Activated naive CD4-positive, alpha-beta T cell treated with Interleukin-2 at 50 U/mL for 16 hours (primary cell): ENCODE data around the gene C1orf35.

Experiments
- DNase-seq: peaks from one replicate; pipeline ENCODE4 v3.0.0-alpha.2; 2020

The C1orf35 gene

DNA sequence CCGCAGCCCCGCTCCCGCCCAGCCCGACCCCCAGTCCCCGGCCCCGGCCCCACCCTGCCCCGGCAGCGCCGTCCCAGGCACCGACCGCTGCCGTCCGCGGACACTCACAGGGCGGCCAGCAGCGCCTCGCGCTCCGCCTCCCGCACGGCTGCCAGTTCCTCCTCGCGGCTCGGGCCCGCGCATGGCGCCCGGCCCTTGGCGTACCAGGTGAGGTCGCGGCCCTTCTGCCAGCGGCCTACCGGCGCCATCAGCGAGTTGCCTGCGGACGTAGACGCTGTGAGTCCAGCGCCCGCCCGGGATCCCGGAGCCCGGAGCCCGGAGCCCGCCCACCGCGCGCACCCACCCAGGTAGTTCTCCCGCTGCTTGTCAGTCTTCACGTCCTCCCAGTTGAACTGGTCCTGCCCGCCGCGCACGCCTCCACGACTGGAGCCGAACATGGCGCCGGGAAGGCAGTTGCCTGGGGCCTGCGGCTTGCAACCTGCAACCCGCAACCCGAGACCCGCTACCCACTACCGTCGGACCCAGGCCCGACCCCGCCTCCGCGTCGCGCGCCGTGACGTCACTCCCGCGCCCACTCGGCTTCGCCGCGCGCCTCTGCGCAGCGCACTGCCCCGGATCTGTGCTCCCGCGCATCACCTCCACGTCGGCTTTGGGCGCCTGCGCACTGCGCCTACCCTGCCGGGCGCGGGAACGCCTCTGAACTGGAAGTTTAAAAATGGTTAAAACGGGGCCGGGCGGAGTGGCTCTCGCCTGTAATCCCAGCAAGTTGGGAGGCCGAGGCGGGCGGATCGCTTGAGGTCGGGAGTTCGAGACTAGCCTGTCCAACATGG lies at the start of gene C1orf35:
Gene C1orf35, minus strand, starts transcription at position 535 of the 830 bp plus-strand sequence. Its CDS starts 98 bp downstream, at position 437.
- DNase-seq: peak; percentile 95

DNA sequence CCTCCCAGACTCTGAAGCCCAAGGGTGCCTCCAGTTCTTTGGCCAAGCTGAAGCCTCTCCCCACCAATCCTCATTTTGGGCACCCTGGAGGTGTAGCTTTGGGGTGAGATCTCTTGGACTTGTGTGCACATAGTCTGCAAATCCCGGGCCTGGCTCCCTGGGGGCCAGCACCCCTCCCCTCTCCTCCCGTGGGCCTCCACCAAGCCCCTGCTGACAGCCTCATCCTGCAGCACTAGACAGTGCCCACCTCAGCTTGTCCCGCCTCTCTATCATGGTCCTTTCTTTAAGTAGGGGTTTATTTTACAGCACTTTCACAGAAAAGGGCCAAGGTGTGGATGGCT lies 49.8 kb upstream of the C1orf35 start:
- no peak for DNase-seq

DNA sequence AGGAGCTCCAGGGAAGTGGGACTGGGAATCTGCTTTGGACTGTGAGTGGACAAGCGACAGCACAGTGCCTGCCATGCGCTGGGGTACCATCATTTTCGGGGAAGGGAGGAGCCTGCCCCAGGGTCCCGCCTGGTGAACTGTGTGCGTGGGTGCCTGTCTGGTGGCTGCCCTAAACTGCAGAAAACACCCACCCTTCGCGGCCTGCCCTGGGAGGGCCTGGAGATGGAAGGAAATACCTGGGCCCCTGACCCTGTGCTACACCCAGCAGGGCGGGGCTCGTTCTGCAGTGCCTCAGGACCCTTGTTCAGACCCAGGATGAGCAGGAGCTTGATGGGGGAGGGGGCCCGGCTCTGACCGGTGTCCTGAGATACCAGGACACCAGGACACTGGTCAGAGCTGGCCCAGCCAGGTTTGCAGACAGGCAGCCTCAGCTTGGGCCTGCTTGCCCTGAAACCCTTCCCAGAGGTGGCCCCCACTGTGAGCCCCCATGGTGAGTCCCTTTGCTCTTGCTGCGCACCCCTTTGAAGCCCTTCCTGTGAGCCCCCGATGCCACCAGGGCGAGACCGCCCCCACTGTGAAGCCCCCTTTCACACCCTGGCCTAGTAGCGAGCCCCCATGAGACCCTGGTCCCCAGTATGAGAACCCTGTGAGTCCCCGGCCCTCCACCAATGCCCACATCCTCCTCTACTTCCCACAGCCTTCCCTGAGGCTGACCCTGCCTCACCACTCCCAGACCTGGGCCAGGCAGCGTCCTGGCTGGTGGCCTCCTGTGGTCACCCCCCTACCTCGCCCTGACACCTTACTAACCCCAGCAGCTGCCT lies 49.2 kb upstream of the C1orf35 start:
- DNase-seq: no peak

DNA sequence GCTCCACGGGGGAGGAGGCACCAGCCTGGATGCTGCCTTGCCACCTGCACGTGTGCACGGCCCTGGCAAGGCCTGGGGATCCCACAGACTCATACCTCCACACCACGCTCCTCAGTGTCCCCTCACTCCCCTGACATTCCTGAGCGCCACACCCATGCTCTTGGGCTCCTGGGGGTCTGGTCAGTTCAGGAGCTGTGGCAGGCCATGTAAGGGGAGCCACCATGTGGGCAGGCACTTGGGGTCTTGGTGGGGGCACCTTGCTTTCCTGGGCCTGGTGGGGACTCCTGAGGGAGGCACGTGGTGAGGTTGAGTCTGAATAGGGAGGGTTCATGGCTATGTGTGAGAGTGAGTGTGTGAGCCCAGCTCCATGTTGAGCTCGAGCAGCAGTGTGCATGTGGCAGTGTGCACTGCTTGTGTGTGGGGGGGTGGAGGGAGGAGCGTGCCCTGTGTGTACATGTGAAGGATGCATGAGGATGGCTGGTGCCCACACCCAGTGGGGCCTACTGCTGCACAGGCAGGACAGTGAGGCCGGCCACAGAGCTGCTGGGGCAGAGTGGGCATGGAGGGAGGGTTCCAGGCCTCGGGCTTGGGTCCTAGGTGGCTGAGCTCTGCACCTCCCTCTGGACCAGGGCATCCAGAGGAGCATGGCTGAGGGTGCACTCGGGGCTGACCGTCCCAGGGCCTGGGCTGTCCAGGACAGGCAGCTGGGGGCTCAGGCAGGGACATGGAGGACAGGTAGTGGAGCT lies 48.2 kb upstream of the C1orf35 start:
- DNase-seq: no peak

DNA sequence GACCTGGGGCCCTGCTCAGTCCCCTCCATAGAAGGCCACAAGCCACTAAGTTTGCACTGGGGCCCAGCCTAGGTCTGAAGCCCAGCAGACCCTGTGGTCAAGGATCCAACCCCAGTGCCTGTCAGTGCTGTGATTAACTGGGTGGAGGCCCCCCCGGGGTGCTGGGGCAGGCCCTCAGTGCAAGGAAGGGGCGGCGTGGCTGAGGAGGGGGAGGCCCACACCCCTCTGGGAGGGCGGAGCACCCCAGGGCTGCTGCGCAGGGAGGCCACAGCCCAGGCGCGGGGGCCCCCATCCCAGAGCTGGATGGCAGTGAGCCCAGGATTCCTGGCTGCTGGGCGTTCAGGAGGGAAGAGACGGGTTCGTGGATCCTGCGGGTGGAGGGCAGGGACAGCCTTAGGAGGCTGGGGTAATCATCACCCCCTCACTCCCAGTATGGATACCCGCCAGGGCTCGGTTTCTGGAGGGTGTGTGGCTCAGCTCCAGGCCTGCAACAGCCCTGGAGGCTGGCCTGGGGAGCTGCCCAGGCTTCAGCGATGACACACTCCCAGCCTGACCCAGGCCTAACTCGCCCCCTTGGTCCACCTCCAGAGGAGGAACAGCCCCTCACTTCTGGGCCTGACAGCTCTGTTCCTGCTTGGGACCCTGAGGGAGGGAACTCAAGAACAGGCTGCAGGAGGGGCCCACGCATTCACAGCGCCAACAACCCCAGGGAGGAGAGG lies 47.5 kb upstream of the C1orf35 start:
- no peak for DNase-seq

DNA sequence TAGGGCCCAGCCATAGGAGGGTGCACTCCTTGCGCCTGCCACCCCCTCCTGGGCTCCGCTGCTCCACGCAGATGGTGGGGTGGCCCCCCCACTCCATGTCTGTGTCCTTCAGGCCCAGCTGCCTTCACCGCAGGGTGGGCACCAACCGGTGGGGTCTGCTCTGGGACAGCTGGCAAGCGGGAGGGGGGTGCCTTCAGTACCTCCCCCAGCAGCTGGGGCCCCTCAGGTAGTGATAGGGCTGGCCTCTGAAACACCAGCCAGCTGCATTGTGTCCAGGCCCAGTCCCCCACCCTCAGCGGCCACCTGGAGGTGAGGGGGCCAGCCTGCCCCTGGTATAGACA lies 47.0 kb upstream of the C1orf35 start:
- DNase-seq: no peak

DNA sequence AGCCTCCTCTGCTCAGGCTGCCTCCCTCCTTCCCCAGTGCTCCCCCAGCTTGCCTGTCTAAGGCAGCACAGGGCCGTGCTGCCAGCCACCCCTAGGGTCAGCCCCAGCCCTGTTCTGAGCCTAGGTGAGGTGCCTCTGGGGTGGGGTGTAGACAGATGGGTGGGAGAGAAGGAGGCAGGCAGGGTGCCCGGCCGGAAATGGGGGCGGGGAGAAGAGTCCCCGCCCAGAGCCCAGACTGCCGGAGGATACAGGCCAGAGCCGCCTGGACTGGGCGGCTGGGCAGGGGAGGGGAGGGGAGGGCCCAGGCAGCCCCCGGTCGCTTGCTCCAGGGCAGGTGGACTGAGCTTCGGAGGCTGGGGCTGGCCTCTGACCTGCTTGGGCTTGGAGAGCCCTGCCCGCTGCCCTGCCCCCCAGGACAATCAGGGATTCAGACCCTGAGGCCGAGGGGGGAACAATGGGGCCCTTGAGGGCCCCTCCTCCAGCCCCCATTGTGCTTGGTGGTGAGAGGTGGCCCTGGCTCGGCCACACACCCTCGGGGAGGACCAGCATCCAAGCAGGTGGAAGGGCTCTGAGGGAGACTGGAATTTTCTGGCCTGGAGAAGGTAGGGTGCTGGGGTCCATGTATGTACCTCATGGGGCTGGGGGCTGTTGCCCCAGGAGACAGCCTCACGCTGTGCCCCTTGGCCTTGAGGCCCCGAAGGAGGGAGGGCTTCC lies 46.4 kb upstream of the C1orf35 start, which contains the start of gene GJC2:
Gene GJC2, plus strand, starts transcription at position 525 of the 714 bp plus-strand sequence. CDS start 7,829 bp downstream, outside the sequence.
- no peak for DNase-seq

DNA sequence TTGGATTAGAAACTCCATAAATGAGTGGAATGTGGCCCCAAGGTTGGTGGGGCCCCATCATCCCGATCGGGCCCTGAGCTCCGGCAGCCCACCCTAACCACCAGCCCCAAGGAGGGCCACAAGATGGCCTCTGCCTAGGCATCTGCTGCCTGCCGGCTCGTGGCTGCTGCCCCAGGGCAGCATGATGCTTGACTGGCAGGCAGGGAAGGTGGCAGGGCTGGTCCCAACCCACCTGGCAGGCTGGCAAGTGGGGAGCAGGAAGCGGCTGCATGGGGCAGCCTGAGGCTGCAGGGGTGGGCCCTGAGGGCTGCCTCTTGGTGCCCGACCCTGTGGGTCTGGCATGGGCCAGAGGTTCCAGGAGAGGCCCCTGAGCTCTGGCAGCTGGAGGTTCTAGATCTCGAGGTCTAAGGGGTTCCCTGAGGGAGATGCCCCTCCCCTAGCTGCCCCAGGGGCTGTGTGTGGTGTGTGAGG lies 45.8 kb upstream of the C1orf35 start:
- no peak for DNase-seq

DNA sequence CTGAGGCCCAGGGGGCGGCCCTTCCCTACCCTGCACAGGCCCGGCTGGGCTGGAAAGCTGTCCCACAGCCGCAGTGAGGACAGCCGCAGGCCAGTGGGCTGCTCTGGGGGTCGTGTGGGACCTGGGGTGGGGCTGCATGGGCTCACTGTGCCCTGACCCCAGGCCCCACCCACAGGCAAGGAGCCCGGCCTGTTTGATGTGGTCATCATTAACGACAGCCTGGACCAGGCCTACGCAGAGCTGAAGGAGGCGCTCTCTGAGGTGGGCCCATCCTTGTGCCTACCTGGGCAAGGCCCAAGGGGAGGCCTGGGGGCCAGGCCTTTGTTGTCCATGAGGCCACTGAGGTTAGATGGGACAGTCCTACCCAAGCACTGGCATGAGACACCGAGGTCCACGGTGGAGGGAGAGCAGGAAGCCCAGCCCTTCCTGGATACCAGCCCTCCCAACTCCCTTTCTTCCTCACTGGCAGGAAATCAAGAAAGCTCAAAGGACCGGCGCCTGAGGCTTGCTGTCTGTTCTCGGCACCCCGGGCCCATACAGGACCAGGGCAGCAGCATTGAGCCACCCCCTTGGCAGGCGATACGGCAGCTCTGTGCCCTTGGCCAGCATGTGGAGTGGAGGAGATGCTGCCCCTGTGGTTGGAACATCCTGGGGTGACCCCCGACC lies 45.2 kb upstream of the C1orf35 start:
- no peak for DNase-seq

DNA sequence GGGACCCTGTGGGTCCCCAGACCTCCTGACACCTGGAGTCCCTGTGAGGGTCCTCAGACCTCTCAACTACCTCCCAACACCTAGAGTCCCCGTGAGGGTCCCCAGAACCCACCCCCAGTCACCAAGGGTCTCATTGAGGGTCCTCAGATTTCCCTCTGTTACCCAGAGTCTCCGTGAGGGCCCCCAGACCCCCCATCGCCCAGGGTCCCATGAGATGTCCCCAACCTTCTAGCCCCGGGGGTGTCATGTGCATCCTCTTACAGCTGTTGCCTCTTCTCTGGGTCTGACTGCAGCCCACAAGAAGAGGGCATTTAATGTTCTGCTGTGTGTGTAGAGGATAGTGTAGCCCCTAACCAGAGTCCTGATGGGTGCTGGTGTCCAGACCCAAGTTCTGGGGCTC lies 44.6 kb upstream of the C1orf35 start:
- DNase-seq: no peak

DNA sequence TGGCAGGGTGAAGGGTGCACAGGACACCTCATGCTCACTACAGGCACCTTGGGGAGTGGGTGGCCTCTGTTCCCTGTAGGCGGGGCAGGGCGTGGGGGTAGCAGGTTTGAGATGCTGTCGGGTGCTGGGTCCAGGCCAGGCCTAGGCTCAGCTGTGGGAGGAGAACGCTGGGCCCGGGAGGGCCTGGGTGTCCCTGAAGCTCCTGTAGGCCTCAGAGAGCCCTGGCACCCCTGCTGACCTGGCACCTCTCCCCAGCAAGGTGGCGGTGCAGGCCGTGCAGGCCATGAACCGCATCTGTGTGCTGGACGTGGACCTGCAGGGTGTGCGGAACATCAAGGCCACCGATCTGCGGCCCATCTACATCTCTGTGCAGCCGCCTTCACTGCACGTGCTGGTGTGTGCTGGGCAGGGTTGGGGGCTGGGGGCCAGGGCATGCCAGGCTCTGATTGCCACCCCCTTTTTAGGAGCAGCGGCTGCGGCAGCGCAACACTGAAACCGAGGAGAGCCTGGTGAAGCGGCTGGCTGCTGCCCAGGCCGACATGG lies 44.1 kb upstream of the C1orf35 start:
- no peak for DNase-seq

DNA sequence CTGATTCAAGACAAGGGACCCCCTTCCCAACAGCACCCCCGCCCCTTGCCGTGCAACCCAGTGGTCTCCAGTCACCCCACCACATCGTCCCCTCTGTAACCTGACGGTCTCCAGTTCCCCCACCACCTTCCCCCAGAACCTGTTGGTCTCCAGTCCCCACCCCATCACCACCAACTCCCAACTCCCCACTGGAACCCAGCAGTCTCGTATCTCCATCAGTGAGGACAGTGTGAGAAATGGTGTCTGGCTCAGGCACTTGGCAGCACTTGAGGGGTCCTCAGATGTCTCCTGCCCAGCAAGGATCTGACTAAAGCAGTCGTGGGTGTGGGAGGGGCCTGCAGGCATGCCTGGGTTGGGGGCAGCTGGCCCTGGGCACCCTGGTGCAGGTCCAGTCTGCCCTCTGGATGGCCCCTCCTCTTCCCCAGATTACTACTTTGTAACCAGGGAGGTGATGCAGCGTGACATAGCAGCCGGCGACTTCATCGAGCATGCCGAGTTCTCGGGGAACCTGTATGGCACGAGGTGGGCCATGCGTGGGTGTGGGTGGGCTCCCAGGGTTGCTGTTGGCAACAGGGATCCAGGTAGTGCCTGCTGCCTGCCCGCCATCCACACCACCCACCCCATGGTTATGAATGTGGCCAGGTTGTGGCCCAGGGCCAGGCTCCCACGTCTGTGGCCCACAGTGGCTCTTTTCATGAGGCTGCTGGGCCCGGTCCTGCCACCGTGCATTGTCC lies 43.5 kb upstream of the C1orf35 start:
- DNase-seq: no peak

DNA sequence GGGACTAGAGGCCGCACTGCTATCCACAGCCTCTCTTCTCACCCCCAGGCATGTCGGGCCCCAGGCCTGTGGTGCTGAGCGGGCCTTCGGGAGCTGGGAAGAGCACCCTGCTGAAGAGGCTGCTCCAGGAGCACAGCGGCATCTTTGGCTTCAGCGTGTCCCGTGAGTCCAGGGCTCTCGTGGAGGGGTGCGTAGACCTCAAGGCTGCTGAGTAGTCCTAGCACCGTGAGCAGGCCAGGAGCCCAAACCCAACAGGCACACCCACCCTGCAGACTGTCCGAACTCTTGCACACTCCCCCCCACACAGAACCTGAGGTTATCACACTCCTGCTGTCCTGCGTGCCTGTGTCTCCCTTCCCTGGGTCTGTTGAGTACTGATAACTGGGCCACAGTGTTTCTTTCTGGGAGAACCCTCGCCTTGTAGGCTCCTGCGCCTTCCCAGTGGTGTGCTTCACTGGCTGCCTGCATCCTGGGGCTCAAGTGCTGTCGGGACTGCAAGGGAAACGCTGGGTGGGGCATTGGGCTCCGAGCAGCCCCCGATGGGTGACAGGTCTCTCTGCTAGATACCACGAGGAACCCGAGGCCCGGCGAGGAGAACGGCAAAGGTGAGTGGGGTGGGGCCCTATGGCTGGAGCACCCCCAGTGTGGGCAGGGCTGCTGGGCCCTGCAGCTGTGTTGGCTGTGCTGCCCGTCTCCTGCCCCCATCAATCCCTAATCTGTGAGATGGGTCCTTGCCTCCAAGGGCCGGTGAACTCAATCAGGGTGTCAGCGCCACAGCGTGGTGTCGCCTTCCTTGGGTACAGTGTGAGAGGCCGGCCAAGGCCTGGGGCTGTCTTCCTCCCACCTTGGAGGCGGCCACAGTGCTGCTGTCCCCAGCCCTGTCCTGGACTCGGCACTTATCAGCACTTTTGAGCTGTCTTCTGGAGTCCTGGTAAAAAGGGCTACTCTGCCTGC lies 42.6 kb upstream of the C1orf35 start:
- no peak for DNase-seq

DNA sequence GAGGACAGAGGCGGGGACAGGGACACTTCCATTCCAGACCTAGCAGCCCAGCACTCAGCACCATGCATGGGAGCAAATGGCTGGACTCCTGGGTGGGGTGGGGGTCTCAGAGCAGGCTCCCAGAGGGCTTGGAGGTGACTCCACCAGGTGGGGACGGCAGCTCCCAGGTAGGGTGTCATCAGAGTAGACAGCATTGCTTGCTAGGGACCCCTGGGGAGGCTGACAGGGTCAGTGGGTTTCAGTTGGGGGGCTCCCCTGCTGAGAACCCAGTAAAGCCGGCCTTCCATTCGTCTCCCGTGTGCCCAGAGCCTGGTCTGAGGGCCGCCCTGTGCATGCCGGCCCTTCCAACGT lies 41.8 kb upstream of the C1orf35 start:
- DNase-seq: no peak

DNA sequence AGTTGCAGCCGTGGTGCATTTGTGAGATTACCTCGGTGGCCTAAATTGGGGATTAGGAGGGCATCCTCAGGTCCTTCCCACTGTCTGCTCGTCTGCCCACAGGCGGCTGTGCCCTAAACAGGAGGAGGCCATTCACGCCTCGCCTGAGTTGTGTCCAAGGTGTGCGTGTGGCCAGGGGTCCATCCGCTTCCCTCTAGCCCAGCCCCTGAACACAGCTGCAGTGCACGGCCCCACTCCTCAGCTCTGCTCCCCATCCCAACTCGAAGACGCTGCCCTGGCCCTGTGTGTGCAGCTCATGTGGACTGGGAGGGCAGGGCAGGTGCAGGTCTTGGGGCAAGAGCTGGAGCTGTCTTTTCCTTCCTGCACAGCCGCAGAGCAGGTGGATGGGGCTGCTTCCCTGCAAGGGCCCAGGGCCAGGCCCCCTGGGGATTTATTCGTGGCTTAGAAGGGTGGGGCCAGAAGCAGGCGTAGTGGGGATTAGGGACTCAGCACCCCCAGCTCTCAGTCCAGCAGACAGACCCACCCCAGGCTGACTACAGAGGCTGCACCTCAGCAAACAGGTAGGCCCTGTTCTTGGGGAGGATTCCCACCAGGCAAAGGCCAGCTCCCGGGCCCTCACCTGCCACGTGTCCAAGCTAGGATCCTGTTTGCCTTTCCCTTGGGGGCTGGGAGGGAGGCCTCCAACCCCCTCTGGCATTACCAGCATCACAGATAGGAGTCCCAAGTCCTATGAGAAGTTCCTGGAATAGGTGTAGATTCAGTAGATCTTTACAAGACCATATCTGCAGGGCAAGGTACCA lies 41.3 kb upstream of the C1orf35 start:
- DNase-seq: no peak

DNA sequence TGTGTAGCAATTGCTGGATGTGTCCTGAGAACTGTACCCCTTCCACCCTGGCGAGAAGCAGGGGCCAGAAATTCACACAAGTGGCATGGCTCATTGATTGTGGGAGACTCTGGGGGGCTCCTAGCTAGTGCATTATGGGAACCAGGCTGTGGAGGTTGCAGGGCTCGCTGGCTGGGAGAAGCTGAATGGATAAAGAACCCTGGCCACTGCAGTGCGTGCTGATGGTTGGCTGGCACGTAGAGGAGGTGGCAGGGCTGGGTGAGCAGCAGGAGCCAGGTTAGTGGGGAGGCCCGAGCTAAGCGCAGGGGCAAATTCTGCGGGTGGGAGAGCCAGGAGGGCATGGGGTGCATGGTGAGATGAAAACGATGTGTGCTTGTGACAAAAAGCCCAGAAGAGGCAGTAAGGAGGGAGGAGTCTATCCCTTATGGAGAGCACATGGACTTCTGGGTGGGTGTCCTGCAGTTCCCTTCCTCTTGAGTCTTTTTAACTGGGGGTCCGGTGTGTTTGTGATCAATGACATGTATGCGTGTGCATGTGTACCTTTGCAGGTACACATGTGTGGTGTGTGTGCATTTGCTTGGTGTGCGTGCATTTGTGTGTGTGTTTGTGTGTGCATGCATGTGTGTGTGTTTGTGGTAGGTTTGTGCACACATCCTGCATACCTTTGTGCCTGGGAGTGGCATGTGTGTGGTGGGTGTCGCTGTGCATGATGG lies 40.5 kb upstream of the C1orf35 start:
- DNase-seq: no peak

DNA sequence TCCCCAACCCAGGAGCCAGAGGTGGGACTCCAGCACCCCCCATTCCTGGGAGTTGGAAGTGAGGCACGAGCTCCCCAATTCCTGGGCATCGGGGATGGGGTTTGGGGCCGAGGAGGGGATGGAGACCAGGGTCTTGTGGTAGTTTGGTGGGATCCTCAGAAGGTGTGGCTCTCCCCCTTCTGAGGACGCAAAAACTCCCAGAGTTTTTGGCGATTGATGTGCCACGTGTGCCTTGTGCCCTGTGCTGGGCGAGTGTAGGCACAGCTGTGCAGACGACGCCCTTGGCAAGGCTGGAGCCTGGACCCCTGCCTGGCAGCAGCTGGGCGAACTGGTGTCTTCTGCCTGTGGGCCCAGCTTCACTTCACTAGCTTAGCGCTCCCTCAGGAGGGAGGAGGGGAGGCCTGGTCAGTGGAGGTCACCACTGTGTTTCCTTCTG lies 39.6 kb upstream of the C1orf35 start:
- no peak for DNase-seq
